NCI-H187 (cell line): ENCODE results near the gene CYREN.
"Not testable (repeated sequence)": the region's sequence is repeated elsewhere in the genome, so short reads cannot be mapped to it uniquely, and the experiment has no call there.

Experiments
- DNase-seq, 2 experiments: peaks; one replicate each; lab custom pipeline; 2025; lab: John Stamatoyannopoulos, UW

CYREN gene

DNA sequence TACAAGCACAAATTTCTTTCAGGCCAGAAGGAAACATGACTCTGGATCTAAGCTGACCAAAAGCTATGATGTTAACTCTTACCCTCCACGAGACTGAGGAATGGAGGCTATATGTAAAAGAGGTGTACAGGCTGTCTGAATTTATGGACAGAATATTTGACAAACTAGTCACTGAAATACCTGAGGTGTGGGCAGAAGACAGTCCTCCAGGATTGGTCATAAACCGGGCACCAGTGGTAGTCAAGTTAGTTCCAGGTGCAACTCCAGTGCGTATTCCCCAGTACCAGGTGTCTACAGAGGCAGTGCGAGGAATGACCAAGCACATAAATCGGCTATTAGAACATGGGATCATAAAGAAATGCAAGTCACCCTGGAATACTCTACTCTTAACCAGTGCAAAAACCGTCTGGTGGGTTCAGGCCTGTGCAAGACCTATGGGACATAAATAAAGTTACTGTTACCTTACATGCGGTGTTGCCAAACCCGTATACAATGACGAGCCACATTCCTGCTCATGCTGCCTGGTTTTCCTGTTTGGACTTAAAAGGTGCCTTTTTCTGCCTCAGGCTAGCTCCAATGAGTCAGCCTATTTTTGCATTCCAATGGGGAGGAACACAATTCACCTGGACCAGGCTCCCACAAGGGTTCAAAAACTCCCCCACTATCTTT lies 6.7 kb upstream of the CYREN start:
- DNase-seq: no peak

DNA sequence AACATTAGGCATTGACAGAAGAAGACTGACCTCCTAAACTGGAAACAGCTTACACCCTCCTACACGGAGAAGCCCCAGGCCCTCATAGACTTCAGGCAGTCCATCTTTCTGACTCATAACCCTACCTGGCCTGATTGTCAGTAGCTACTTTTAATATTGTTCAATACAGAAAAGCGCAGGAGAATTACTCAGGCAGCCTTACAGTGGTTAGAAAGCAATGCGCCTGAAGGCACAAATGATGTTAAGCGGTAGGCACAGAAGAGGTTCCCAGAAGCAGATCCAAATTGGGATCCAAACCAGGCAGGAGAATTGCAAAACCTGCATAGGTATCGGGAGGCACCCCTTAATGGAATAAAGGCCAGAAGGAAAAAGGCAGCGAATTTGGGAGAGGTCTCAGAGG lies 5.4 kb upstream of the CYREN start:
- DNase-seq: no peak

DNA sequence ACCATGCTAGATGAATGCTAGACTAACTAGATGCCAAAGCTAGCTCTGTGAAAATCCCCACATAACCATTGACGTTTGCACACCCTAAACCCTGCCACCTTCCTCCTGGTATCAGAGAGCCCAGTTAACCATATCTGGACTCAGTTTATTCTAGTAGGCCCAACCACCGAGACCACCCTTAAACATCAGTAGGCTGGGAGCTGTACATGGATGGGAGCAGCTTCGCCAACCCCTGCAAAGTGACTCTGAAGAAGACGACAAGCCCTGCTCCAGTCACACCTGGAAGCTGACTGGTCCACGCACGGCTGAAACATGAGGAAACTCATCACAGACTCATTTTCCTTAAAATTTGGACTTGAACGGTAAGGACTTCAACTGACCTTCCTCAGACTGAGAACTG lies 4.4 kb upstream of the CYREN start:
- no peak for DNase-seq

DNA sequence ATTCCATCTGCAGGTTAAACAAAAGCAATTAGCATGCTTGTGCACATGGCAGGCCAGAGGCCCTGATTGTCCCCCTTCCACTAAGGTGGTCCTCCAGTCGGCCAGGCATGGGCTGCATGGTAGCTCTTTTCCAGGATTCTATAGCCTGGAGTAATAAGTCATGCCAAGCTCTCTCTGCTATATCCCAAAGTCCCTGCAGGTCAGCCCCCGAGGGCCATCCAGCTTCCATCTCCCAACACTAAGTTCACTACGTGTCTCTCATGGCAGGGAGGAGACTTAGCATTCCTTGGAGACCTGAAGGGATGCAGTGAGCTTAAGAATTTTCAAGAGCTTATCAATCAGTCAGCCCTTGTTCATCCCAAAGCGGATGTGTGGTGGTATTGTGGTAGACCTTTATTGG lies 3.4 kb upstream of the CYREN start:
- not testable (repeated sequence) for DNase-seq

DNA sequence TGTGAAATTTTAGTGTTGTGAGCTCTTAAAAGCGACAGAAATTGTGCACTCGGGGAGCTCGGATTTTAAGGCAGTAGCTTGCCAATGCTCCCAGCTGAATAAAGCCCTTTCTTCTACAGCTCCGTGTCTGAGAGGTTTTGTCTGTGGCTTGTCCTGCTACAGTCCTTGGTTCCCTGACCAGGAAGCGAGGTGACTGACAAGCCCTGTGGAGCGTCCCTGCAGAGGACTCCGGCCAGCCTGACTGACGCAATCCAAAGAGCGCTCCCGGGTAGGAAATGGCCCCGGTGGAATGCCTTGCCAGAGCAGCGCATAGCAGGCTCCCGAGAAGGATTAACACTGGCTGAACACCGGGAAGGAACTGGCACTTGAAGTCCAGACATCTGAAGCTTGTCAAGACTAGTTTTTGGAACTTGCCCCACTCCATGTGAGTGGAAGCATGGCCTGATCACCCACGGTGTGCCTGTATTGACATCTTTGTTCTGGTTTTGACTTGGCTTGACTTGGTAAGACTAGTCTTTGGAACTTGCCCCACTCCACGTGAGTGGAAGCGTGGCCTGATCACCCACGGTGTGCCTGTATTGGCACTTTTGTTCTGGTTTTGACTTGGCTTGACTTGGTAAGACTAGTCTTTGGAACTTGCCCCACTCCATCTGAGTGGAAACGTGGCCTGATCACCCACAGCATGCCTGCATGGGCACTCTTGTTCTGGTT lies 1.2 kb upstream of the CYREN start:
- DNase-seq: not testable (repeated sequence)

DNA sequence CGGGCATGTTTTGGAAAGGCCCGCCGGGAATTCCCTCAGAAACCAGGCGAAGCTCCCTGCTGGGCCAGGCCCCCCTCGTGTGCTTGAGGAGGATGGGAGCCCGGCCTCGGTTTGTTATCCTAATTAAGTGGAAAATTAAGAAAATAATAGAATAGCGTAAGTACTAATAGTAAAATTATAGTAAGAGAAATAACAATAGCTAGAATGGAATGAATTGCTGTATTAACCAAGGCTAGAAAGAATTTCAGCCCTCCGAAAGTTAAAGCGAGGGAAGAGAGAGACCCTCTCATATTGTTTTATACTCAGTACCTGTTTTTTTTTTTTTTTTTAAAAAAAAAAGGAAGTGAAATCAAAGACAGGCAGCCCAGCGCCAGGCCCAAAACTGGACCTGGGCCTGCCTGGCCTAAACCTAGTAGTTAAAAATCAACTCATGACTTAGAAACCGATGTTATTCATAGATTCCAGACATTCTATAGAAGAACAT lies 533 bp upstream of the CYREN start:
- not testable (repeated sequence) for DNase-seq

DNA sequence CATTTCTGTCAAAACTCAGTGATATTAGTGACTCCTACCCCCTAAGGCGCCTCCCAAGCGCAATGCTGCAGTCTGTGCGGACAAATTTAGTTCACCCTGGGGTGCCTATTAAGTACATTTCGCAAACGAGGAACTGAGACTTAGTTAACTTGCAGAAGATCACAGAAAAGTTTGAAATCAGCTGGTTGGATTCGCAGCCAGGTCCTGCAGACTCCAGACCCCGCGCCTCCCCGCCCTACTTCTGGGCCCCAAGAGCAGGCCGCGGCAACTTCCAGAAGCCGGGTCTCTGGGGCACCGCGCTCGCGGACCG lies 588 bp downstream of the CYREN start:
- no peak for DNase-seq

DNA sequence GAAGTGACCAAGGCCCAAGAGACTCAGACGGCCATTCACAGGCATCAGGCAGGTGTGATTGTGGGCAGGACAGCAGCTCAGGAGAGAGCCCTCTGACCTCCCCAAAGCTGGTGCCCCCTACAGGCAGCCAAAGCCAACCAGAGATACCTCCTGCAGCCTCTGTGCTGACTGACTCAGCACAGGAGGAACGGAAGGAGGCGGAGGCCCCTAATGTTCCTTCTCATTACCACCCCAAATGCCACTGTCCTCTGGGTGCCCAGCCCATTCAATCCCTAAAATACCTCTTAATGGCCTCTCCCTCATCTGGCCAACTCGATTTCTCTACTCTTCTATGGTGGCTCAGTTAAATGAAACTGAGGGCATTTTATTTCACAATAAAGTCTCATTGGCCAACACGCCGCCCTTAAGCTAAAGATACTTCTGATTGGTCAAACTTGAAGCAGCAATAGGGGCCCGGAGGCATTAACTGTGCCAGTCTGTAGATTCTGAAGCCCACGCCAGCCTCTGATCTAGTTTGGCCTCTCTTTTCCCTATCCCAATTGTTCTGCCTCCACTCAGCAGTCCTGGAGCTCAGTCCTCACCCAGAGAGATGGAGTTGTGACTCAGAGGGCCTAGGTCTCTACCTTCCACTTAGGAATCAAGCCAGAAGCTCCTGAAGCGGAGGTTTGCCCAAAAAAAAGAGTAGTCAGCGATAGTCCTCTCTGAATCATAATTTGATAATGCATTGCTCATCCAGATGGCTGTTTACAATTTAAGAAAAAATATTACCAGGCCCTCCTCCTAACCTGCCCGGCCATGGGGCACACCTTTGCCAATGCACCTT lies 1.2 kb downstream of the CYREN start:
- no peak for DNase-seq

DNA sequence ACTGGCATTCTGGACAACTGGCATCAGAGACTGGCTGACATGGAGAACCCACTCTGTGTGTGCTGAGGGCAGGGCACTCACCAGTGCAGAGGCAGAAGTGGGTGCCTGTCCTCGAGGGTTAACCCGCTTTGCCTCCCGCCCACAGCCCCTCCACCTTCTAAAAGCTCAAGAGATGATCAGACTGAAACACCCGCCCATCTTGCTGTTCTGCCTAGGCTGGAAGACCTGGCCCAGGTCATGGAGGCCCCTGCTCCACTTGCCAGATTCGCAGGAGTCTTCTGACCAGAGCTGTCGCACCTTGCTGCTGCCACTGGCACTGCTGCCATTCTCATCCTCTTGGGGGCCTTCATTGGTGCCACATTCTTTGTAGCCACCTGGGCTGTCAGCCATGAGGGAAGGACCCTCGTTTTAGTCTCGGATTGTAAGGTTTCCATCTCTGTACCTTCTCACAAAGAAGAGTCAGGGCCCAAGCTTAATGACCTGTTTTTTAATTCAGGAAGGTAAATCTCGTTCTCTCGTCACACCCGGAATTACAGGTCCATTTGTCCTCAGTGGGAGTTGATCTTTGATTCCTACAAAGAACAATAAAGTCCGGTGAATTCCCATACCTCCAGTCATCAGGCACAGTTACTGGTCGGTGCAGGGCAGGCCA lies 1.9 kb downstream of the CYREN start:
- no peak for DNase-seq

DNA sequence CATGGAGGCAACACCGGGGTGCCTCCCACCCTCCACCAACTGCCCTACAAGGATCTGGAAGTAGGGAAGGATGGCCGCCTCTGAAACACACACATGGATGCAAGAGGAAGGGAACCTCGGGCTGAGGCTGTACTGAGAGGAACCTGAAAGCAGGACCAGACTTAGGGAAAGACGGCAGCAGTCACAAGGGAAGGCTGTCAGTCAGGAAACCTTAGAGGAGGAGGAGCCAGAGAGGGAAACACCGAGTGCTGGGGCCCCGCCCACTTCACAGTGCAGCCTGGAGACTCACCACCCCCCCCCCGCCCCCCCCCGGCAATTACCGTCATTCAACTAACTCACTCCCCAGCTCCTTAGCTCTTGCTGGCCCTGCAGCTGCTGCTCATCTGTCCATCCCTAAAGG lies 2.5 kb downstream of the CYREN start:
- DNase-seq: no peak

DNA sequence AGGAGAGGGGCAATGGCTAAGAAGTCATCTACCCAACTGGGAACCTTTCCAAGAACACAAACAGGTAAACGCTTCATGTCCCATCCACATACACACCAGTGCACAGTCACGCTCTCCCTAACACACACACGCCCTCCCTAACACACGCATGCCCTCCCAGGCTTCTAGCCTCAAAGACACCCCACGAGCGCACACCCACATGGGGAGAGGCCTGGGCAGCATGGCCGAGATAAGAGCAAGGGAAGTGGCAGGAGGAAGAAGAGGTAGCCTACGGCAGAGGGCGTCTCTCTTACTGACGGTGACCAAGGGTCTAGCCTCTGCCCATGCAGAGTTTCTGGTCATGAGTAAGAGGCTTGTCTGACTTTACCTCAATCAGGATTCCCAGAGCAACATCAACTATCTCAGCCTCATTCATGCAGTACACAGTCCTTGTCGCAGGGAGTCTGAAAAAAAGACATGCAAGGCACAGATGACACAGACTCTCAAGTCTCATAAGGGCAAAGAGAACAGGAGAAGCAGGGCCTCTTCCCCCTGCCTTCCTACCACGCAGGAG lies 3.1 kb downstream of the CYREN start:
- DNase-seq: no peak

DNA sequence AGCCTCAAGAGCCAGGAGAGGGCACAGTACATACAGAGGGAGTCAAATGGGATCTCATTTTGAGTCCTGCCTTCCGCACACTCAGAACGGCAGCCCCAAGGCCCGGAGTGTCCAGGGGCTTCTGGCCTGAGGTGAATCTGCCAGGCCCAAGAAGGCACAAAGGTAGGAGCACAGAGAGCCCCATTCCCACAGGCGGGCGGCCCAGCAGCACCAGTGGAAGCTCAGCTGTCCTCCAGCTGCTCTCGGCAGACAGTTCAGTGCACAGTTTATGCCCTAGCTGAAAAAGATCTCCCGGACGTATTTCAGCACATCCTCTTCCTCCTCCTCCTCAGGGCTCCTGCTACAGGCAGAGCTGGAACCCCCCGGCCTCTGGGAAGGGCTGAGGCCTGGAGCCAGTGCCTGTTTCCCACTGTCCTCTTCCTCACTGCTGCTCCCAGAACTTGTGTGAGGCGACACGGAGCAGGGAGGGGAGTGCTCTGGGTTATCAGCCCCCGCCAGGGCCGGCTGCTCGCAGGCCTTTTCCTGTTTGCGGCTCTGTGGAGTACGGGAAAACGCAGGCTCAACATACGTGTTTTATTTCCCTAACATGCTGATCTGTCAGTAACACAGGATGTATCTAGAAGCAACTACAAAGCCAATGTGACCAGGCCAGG lies 4.0 kb downstream of the CYREN start:
- DNase-seq: no peak

DNA sequence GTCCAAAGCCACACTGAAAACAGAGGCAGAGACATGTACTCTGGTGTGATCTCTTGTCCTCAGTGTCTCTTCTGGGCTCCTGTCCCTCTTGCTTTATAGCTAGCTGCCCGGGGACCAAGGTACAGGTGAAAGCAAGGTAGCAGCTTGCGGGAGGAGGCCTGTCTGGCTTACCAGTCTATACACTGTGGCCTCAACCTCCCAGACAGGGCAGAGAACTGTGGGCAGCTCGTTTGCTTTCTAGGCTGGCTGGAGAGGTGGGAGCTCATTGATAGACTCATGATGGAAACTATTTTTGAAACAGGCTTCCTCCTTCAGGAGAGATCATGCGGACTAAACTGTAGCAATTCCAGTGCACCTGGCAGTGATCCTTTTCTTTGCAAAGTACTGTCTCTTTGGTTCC lies 4.6 kb downstream of the CYREN start:
- no peak for DNase-seq

DNA sequence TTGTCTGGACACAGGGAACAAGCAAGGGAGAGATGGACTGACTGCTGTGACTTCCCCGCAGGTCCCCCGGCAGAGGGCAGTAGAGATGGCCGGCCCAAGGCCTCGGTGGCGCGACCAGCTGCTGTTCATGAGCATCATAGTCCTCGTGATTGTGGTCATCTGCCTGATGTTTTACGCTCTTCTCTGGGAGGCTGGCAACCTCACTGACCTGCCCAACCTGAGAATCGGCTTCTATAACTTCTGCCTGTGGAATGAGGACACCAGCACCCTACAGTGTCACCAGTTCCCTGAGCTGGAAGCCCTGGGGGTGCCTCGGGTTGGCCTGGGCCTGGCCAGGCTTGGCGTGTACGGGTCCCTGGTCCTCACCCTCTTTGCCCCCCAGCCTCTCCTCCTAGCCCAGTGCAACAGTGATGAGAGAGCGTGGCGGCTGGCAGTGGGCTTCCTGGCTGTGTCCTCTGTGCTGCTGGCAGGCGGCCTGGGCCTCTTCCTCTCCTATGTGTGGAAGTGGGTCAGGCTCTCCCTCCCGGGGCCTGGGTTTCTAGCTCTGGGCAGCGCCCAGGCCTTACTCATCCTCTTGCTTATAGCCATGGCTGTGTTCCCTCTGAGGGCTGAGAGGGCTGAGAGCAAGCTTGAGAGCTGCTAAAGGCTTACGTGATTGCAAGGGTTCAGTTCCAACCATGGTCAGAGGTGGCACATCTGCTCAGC lies 6.0 kb downstream of the CYREN start:
- no peak for DNase-seq

DNA sequence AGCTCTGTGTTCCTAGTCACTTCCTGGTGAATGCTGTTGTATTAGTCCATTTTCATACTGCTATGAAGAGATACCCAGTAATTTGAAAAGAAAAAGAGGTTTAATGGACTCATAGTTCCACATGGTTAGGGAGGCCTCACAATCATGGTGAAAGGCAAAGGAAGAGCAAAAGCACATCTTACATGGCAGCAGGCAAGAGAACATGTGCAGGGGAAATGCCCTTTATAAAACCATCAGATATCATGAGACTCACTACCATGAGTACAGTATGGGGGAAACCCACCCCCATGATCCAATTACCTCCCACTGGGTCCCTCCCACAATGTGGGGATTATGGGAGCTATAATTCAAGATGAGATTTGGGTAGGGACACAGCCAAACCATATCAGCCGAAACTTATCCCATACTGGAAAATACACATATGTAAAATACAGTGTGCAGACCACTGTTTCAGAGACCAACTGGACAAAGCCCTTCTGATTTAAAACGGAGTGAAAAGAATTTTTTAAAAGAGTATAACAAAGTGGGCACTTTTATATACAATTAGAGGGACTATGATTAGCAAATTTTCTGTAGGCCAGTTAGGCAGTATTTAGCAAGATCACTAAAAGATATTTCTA lies 8.0 kb downstream of the CYREN start:
- no peak for DNase-seq

DNA sequence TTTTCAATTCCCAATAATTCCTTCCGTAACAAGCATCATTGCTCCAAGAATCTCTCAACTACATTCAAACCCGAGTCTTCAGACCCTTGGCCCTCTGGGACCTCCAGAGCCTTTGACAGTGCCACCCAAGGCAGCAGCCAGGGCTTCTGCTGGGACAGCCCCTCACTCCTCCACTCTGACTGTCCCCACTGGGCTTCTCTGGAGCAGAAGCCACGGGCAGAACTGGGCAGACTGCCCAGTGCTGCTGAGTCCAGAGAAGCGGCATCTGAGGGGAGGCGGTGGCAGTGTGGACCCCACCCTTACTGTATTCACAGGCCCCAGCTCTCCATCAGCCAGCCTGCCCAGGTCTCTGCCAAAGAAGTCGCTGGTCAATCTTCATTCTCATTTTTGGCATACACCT lies 8.8 kb downstream of the CYREN start:
- DNase-seq: no peak

DNA sequence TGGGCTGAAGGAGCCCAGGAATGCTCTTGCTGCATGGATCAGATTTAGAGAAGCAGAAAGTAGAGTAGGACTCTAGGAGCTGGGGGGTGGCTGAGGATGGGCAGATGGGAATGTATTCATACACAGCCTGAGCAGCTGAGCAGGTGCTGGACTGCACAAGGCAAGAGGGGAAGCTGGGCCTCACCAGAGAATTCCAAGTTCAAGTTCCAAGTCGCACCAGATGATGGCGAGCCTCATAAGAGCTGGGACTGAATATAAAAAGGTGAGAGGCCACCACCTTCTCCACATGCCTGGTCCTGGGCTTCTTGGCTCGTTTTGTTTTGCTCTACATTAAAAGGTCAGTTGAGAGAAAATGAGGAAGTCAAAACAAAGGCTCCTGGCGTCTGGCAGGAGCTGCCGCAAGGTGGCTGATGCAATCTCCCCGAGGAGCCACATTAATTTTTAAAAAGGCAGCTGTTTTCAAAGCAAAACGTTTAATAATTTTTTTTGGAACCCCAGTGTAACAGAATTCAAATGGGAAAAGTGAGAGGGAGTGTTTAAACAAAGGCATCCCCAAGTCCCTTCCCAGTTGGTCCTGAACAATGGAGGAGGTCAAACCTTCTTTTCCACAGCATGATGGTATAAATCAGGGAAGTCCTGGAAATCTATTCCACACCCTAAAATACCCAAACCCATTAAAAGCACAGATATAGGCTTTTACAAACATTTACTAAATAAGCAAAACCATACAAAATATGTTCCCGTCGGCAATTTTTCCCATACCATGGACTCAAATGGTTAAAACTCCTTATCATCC lies 9.5 kb downstream of the CYREN start:
- no peak for DNase-seq

DNA sequence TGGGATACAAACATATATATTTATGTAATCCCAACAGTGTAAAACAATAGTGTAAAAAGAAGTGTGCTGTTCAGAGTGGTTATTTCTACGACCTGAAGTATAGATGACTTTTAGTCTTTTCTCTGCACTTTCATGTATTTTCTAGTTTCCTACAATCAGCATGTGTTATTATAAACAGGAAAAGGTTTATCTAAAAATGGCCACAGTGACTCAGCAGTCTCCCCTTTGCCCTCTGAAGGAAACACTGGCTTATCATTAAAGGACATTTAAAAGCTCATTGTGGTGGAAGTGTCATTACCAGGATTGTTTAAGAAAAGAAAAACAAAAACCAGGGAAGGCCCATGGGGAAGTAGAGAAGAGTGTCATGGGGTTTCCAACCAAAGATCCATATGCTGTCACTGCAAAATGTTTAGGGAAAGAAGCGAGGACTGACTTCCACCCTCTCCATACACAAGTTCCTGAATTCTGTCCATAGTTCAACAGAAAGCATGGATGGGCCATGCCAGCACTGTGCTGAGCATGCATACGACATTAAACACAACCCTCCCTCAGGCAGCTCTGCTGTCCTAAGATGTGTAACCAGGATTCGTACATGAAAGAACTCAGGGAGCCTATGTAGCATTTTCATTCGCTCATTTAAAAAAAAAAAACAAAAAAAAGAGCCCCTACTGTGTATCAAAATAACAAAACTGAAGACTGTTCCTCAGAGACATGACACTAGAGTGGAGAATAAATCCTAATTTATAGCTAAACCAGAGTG lies 10.2 kb downstream of the CYREN start:
- no peak for DNase-seq
